WTC11 (cell line): ENCODE results near the gene GOLGA6L7. TPM values are rescaled to one million over a fixed set of nuclear protein-coding genes. Genes with fewer than 3 reads are reported as not detected.
"Not testable (repeated sequence)": the region's sequence is repeated elsewhere in the genome, so short reads cannot be mapped to it uniquely, and the experiment has no call there.

Experiments used
- ATAC-seq: fragments of 200-7000 bp; cut with Tn5 transposase; 2 replicates; pipeline ENCODE4 v1.10.0; 2021; ENCODE audit warnings: mild to moderate bottlenecking, moderate library complexity
- CTCF ChIA-PET: fragments of 300-600 bp; sonication (Branson Sonifier 250); formaldehyde crosslinking; loops from one replicate; lab custom pipeline; 2021; ENCODE audit warnings: antibody characterized with exemption; lab: Charles Lee
- POLR2A ChIA-PET: fragments of 350-600 bp; sonication (Branson Sonifier 250); formaldehyde crosslinking; loops from one replicate; lab custom pipeline; 2021; ENCODE audit warnings: antibody characterized with exemption; lab: Charles Lee
- DNase-seq: peaks from one replicate; pipeline ENCODE4 v3.0.0; 2021; ENCODE audit warnings: low spot score
- H3K27ac Mint-ChIP-seq: 2 replicates; pipeline ENCODE4 v1.8.0; 2021; ENCODE audit warnings: mixed read lengths
- H3K27me3 Mint-ChIP-seq: 2 replicates; pipeline ENCODE4 v1.8.0; 2021; ENCODE audit warnings: low read depth, mild to moderate bottlenecking, moderate library complexity, mixed read lengths
- H3K36me3 Mint-ChIP-seq: 2 replicates; pipeline ENCODE4 v1.8.0; 2021; ENCODE audit warnings: mixed read lengths
- H3K4me1 Mint-ChIP-seq: 2 replicates; pipeline ENCODE4 v1.8.0; 2022; ENCODE audit warnings: mixed read lengths
- H3K4me3 Mint-ChIP-seq: 2 replicates; pipeline ENCODE4 v1.8.0; 2021; ENCODE audit warnings: mild to moderate bottlenecking, moderate library complexity, mixed read lengths
- H3K9me3 Mint-ChIP-seq: 2 replicates; pipeline ENCODE4 v1.8.0; 2021; ENCODE audit warnings: mixed read lengths
- ATF6 ChIP-seq: sonication (generic); formaldehyde crosslinking; IDR thresholded peaks from 2 replicates; pipeline ENCODE4 v1.8.1; 2023; ENCODE audit warnings: mild to moderate bottlenecking, missing genetic modification reagents
- CTCF ChIP-seq: fragments of 200-600 bp; IDR thresholded peaks from 2 replicates; pipeline ENCODE4 v1.8.0; 2022; ENCODE audit warnings: antibody characterized with exemption
- FOXP4 ChIP-seq: sonication (generic); formaldehyde crosslinking; IDR thresholded peaks from 2 replicates; pipeline ENCODE4 v1.8.0; 2022; ENCODE audit warnings: mild to moderate bottlenecking, missing genetic modification reagents
- GABPB1 ChIP-seq: sonication (generic); formaldehyde crosslinking; IDR thresholded peaks from 2 replicates; pipeline ENCODE4 v1.8.1; 2023; ENCODE audit warnings: mild to moderate bottlenecking, missing genetic modification reagents
- MLX ChIP-seq: sonication (generic); formaldehyde crosslinking; IDR thresholded peaks from 2 replicates; pipeline ENCODE4 v1.8.1; 2023; ENCODE audit warnings: mild to moderate bottlenecking, missing genetic modification reagents, moderate library complexity
- MYBL2 ChIP-seq: sonication (generic); formaldehyde crosslinking; IDR thresholded peaks from 2 replicates; pipeline ENCODE4 v1.8.1; 2023; ENCODE audit warnings: mild to moderate bottlenecking, moderate library complexity, missing genetic modification reagents
- NR2C2 ChIP-seq: sonication (generic); formaldehyde crosslinking; IDR thresholded peaks from 2 replicates; pipeline ENCODE4 v1.8.0; 2022; ENCODE audit warnings: mild to moderate bottlenecking, missing genetic modification reagents
- NR3C1 ChIP-seq: sonication (generic); formaldehyde crosslinking; conservative IDR thresholded peaks from 2 replicates; pipeline ENCODE4 v1.8.1; 2023; ENCODE audit warnings: low read depth, mild to moderate bottlenecking, missing genetic modification reagents
- PREB ChIP-seq: sonication (generic); formaldehyde crosslinking; IDR thresholded peaks from 2 replicates; pipeline ENCODE4 v1.8.1; 2022; ENCODE audit warnings: mild to moderate bottlenecking, missing genetic modification reagents, moderate library complexity, borderline replicate concordance
- PRRX2 ChIP-seq: fragments of 250-450 bp; sonication (Bioruptor Pico); IDR thresholded peaks from 2 replicates; pipeline ENCODE4 v1.8.0; 2021; ENCODE audit warnings: mild to moderate bottlenecking
- SMAD3 ChIP-seq: sonication (generic); formaldehyde crosslinking; IDR thresholded peaks from 2 replicates; pipeline ENCODE4 v1.8.0; 2022; ENCODE audit warnings: missing genetic modification reagents, mild to moderate bottlenecking, borderline replicate concordance
- SOX15 ChIP-seq: fragments of 250-450 bp; sonication (Bioruptor Pico); IDR thresholded peaks from 2 replicates; pipeline ENCODE4 v1.9.0; 2021; ENCODE audit warnings: mild to moderate bottlenecking
- TP53 ChIP-seq: sonication (generic); formaldehyde crosslinking; IDR thresholded peaks from 2 replicates; pipeline ENCODE4 v1.8.1; 2023; ENCODE audit warnings: mild to moderate bottlenecking, missing genetic modification reagents
- ZNF219 ChIP-seq: sonication (generic); formaldehyde crosslinking; IDR thresholded peaks from 2 replicates; pipeline ENCODE4 v1.8.0; 2023; ENCODE audit warnings: missing genetic modification reagents, mild to moderate bottlenecking, borderline replicate concordance
- ZNF232 ChIP-seq: sonication (generic); formaldehyde crosslinking; IDR thresholded peaks from 2 replicates; pipeline ENCODE4 v1.8.0; 2022; ENCODE audit warnings: mild to moderate bottlenecking, missing genetic modification reagents
- ZNF671 ChIP-seq: fragments of 250-450 bp; sonication (Bioruptor Pico); IDR thresholded peaks from 2 replicates; pipeline ENCODE4 v1.8.0; 2021; ENCODE audit warnings: mild to moderate bottlenecking
- total RNA-seq: library from RNA; stranded (reverse); gene quantifications from 3 replicates; pipeline ENCODE4 v1.2.3, GENCODE V29; 2021
- TF ChIP-seq, protein P1 (sequence below): sonication (generic); formaldehyde crosslinking; IDR thresholded peaks from 2 replicates; pipeline ENCODE4 v1.8.1; 2022; ENCODE audit warnings: mild to moderate bottlenecking, moderate library complexity, missing genetic modification reagents
- TF ChIP-seq, protein P2 (sequence below): fragments of 250-450 bp; sonication (Bioruptor Pico); IDR thresholded peaks from 2 replicates; pipeline ENCODE4 v1.9.0; 2021; ENCODE audit warnings: mild to moderate bottlenecking
- TF ChIP-seq, protein P3 (sequence below): sonication (generic); formaldehyde crosslinking; IDR thresholded peaks from 2 replicates; pipeline ENCODE4 v1.8.0; 2022; ENCODE audit warnings: mild to moderate bottlenecking, missing genetic modification reagents
- TF ChIP-seq, protein P4 (sequence below): sonication (generic); formaldehyde crosslinking; IDR thresholded peaks from 2 replicates; pipeline ENCODE4 v1.8.1; 2022; ENCODE audit warnings: missing genetic modification reagents, borderline replicate concordance

Gene GOLGA6L7
- total RNA-seq, 1 experiment from 2014 or later, result not detected

GRCh38 chr15:28868744-28869345 lies 20.4 kb upstream of the GOLGA6L7 start:
- TF ChIP-seq, protein P1, sequence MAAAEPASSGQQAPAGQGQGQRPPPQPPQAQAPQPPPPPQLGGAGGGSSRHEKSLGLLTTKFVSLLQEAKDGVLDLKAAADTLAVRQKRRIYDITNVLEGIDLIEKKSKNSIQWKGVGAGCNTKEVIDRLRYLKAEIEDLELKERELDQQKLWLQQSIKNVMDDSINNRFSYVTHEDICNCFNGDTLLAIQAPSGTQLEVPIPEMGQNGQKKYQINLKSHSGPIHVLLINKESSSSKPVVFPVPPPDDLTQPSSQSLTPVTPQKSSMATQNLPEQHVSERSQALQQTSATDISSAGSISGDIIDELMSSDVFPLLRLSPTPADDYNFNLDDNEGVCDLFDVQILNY (CRISPR knock-in tag), result no peak
- TF ChIP-seq, protein P2, sequence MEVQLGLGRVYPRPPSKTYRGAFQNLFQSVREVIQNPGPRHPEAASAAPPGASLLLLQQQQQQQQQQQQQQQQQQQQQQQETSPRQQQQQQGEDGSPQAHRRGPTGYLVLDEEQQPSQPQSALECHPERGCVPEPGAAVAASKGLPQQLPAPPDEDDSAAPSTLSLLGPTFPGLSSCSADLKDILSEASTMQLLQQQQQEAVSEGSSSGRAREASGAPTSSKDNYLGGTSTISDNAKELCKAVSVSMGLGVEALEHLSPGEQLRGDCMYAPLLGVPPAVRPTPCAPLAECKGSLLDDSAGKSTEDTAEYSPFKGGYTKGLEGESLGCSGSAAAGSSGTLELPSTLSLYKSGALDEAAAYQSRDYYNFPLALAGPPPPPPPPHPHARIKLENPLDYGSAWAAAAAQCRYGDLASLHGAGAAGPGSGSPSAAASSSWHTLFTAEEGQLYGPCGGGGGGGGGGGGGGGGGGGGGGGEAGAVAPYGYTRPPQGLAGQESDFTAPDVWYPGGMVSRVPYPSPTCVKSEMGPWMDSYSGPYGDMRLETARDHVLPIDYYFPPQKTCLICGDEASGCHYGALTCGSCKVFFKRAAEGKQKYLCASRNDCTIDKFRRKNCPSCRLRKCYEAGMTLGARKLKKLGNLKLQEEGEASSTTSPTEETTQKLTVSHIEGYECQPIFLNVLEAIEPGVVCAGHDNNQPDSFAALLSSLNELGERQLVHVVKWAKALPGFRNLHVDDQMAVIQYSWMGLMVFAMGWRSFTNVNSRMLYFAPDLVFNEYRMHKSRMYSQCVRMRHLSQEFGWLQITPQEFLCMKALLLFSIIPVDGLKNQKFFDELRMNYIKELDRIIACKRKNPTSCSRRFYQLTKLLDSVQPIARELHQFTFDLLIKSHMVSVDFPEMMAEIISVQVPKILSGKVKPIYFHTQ (CRISPR knock-in tag), result no peak
- TF ChIP-seq SMAD3 (CRISPR knock-in tag), result no peak
- TF ChIP-seq NR2C2 (CRISPR knock-in tag), result no peak
- no peak for TF ChIP-seq FOXP4
- TF ChIP-seq MLX (CRISPR knock-in tag), result no peak
- TF ChIP-seq, protein P3, sequence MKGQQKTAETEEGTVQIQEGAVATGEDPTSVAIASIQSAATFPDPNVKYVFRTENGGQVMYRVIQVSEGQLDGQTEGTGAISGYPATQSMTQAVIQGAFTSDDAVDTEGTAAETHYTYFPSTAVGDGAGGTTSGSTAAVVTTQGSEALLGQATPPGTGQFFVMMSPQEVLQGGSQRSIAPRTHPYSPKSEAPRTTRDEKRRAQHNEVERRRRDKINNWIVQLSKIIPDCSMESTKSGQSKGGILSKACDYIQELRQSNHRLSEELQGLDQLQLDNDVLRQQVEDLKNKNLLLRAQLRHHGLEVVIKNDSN (CRISPR knock-in tag), result no peak
- no peak for TF ChIP-seq PRRX2
- no peak for TF ChIP-seq GABPB1
- no peak for TF ChIP-seq ZNF232
- no peak for TF ChIP-seq NR3C1 (CRISPR knock-in tag)
- TF ChIP-seq MYBL2 (CRISPR knock-in tag), result no peak
- TF ChIP-seq SOX15 (CRISPR knock-in tag), result no peak
- no peak for TF ChIP-seq ATF6
- no peak for TF ChIP-seq ZNF219 (CRISPR knock-in tag)
- no peak for TF ChIP-seq PREB
- TF ChIP-seq ZNF671, result no peak
- TF ChIP-seq CTCF, result no peak
- no peak for TF ChIP-seq TP53 (CRISPR knock-in tag)
- TF ChIP-seq, protein P4, sequence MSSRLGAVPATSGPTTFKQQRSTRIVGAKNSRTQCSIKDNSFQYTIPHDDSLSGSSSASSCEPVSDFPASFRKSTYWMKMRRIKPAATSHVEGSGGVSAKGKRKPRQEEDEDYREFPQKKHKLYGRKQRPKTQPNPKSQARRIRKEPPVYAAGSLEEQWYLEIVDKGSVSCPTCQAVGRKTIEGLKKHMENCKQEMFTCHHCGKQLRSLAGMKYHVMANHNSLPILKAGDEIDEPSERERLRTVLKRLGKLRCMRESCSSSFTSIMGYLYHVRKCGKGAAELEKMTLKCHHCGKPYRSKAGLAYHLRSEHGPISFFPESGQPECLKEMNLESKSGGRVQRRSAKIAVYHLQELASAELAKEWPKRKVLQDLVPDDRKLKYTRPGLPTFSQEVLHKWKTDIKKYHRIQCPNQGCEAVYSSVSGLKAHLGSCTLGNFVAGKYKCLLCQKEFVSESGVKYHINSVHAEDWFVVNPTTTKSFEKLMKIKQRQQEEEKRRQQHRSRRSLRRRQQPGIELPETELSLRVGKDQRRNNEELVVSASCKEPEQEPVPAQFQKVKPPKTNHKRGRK (CRISPR knock-in tag), result no peak
- no peak for ATAC-seq
- H3K4me3 Mint-ChIP-seq, result no peak overlapping the region
- H3K4me1 Mint-ChIP-seq, result no peaks in the 10 kb centered on the region
- H3K36me3 Mint-ChIP-seq, result no peaks in the 10 kb centered on the region; the same call in 1 of the 2 replicates
- no peaks in the 10 kb centered on the region for H3K27me3 Mint-ChIP-seq
- CTCF ChIA-PET, result interaction anchor here (1.5 kb wide), 1 partner anchor 53 kb away, joined by 3 read pairs; no protein-coding TSS in a partner anchor
- no peak overlapping the region for H3K27ac Mint-ChIP-seq
- peaks cover 18% of the 10 kb centered on the region for H3K9me3 Mint-ChIP-seq
- POLR2A ChIA-PET, result no interaction called here
- no peak for DNase-seq

GRCh38 chr15:28861589-28862293 lies 13.3 kb upstream of the GOLGA6L7 start:
- ATAC-seq, H3K27ac Mint-ChIP-seq, H3K9me3 Mint-ChIP-seq, H3K4me1 Mint-ChIP-seq, DNase-seq, H3K36me3 Mint-ChIP-seq, POLR2A ChIA-PET, H3K27me3 Mint-ChIP-seq, H3K4me3 Mint-ChIP-seq: not testable (repeated sequence)
- CTCF ChIA-PET, result interaction anchor here (0.6 to 1.2 kb wide), 4 partner anchors 26 to 229 kb away, joined by 4 to 7 read pairs (median 5); no protein-coding TSS in a partner anchor
